K562 (cell line): ENCODE measurements around the gene AFF3. TPM values are rescaled to one million over a fixed set of nuclear protein-coding genes. Genes with fewer than 3 reads are reported as not detected.

Experiments used
- BRCA1 ChIP-seq, 2 experiments: fragments of 450-650 bp in 1 of 2; sonication (generic) in 1 of 2; formaldehyde crosslinking in 1 of 2; IDR thresholded peaks; 2 replicates each; pipeline versions ENCODE4 v1.5.0 to v1.6.1; 2017 to 2020; ENCODE audit warnings: mild to moderate bottlenecking in 1 of 2, missing genetic modification reagents in 1 of 2
- ERF ChIP-seq: fragments of 450-650 bp; formaldehyde crosslinking; IDR thresholded peaks from 2 replicates; pipeline ENCODE4 v1.4.0; 2020; ENCODE audit warnings: mild to moderate bottlenecking, mixed read lengths
- NCOA4 ChIP-seq: fragments of 450-650 bp; IDR thresholded peaks from 2 replicates; pipeline ENCODE4 v1.6.1; 2018; ENCODE audit warnings: mild to moderate bottlenecking; ENCODE audit not compliant: partially characterized antibody
- RAD21 ChIP-seq, 2 experiments: fragments of 250-450 bp in 1 of 2; fragments of 450-650 bp in 1 of 2; sonication (Bioruptor Pico) in 1 of 2; formaldehyde crosslinking in 1 of 2; IDR thresholded peaks in 1 of 2; conservative IDR thresholded peaks in 1 of 2; 2 replicates each; pipeline versions ENCODE4 v1.4.0 to v1.8.0; 2020 to 2022; ENCODE audit warnings: mild to moderate bottlenecking in 2 of 2, moderate library complexity in 1 of 2
- XRCC3 ChIP-seq: fragments of 450-650 bp; IDR thresholded peaks from 2 replicates; pipeline ENCODE4 v1.6.1; 2017; ENCODE audit warnings: mild to moderate bottlenecking, moderate library complexity
- ZNF79 ChIP-seq: fragments of 250-450 bp; sonication (Bioruptor Pico); IDR thresholded peaks from 2 replicates; pipeline ENCODE4 v1.4.0; 2020; ENCODE audit warnings: low read depth, mild to moderate bottlenecking, moderate library complexity
- polyA plus RNA-seq, 8 experiments: library from polyadenylated mRNA; depleted of rRNA in 4 of 8; stranded (reverse) in 5 of 8; unstranded in 3 of 8; fragments of >200 nt; fragmentation: Nextera tagmentation in 2 of 8; fragmentation: Illumina TruSeq in 1 of 8; extraction: Ambion mirVana in 2 of 8; extraction: Trizol in 1 of 8; gene quantifications; 2 replicates each; pipeline versions ENCODE4 v1.2.1 to v1.2.3, GENCODE V29; 2011 to 2014; ENCODE audit warnings: inconsistent platforms in 1 of 8, missing spikeins in 1 of 8
- total RNA-seq, 7 experiments: library from RNA; depleted of rRNA in 6 of 7; stranded (reverse); fragments of >200 nt in 6 of 7; fragmentation: Illumina TruSeq in 2 of 7; extraction: Trizol in 2 of 7; gene quantifications; 2 replicates each; pipeline versions ENCODE4 v1.2.1 to v1.2.3, GENCODE V29; 2011 to 2021; ENCODE audit warnings: low replicate concordance in 1 of 7
- TF ChIP-seq, protein P1 (sequence below): sonication (generic); formaldehyde crosslinking; IDR thresholded peaks from 2 replicates; pipeline ENCODE4 v1.8.1; 2023; ENCODE audit warnings: mild to moderate bottlenecking, missing genetic modification reagents, moderate library complexity
- TF ChIP-seq, protein P2 (sequence below): fragments of 450-650 bp; IDR thresholded peaks from 2 replicates; pipeline ENCODE4 v1.6.1; 2016; ENCODE audit warnings: mild to moderate bottlenecking, moderate library complexity
- TF ChIP-seq, protein P3 (sequence below): sonication (generic); formaldehyde crosslinking; IDR thresholded peaks from 2 replicates; pipeline ENCODE4 v1.9.0; 2022; ENCODE audit warnings: mild to moderate bottlenecking, missing genetic modification reagents
- TF ChIP-seq, protein P4 (sequence below), 2 experiments: fragments of 450-650 bp in 1 of 2; IDR thresholded peaks; 2 replicates each; pipeline ENCODE4 v1.6.1; 2011 to 2017; ENCODE audit warnings: low read depth in 2 of 2, antibody characterized with exemption in 1 of 2, borderline replicate concordance in 1 of 2, low read length in 1 of 2, mild to moderate bottlenecking in 1 of 2, mixed read lengths in 1 of 2; ENCODE audit not compliant: control insufficient read depth in 1 of 2

The AFF3 gene
- total and polyA plus RNA-seq, 9 of the 15 experiments (the other 6 are each of a cell fraction or from before 2014, with no cell fraction given) = 0.02 to 0.11 TPM; not detected in 7

- TF ChIP-seq, protein P1, sequence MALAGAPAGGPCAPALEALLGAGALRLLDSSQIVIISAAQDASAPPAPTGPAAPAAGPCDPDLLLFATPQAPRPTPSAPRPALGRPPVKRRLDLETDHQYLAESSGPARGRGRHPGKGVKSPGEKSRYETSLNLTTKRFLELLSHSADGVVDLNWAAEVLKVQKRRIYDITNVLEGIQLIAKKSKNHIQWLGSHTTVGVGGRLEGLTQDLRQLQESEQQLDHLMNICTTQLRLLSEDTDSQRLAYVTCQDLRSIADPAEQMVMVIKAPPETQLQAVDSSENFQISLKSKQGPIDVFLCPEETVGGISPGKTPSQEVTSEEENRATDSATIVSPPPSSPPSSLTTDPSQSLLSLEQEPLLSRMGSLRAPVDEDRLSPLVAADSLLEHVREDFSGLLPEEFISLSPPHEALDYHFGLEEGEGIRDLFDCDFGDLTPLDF (CRISPR knock-in tag) = no peak
- TF ChIP-seq BRCA1 (IDR thresholded peaks at IDR 0.05) (no peak), BRCA1 (CRISPR knock-in tag; IDR thresholded peaks at IDR 0.05) (no peak), ZNF79 (no peak; the same call in 1 of the 2 replicates), XRCC3 (no peak), RAD21 (CRISPR knock-in tag; conservative IDR thresholded peaks at IDR 0.05 in 1 of 2, IDR thresholded peaks at IDR 0.05 in 1 of 2) (0 out of 4 replicates have a peak, but pooled peaks of 1 of the 2 experiments have one; percentile 13), ERF (CRISPR knock-in tag) (no peak), NCOA4 (no peak)
- TF ChIP-seq, protein P2, sequence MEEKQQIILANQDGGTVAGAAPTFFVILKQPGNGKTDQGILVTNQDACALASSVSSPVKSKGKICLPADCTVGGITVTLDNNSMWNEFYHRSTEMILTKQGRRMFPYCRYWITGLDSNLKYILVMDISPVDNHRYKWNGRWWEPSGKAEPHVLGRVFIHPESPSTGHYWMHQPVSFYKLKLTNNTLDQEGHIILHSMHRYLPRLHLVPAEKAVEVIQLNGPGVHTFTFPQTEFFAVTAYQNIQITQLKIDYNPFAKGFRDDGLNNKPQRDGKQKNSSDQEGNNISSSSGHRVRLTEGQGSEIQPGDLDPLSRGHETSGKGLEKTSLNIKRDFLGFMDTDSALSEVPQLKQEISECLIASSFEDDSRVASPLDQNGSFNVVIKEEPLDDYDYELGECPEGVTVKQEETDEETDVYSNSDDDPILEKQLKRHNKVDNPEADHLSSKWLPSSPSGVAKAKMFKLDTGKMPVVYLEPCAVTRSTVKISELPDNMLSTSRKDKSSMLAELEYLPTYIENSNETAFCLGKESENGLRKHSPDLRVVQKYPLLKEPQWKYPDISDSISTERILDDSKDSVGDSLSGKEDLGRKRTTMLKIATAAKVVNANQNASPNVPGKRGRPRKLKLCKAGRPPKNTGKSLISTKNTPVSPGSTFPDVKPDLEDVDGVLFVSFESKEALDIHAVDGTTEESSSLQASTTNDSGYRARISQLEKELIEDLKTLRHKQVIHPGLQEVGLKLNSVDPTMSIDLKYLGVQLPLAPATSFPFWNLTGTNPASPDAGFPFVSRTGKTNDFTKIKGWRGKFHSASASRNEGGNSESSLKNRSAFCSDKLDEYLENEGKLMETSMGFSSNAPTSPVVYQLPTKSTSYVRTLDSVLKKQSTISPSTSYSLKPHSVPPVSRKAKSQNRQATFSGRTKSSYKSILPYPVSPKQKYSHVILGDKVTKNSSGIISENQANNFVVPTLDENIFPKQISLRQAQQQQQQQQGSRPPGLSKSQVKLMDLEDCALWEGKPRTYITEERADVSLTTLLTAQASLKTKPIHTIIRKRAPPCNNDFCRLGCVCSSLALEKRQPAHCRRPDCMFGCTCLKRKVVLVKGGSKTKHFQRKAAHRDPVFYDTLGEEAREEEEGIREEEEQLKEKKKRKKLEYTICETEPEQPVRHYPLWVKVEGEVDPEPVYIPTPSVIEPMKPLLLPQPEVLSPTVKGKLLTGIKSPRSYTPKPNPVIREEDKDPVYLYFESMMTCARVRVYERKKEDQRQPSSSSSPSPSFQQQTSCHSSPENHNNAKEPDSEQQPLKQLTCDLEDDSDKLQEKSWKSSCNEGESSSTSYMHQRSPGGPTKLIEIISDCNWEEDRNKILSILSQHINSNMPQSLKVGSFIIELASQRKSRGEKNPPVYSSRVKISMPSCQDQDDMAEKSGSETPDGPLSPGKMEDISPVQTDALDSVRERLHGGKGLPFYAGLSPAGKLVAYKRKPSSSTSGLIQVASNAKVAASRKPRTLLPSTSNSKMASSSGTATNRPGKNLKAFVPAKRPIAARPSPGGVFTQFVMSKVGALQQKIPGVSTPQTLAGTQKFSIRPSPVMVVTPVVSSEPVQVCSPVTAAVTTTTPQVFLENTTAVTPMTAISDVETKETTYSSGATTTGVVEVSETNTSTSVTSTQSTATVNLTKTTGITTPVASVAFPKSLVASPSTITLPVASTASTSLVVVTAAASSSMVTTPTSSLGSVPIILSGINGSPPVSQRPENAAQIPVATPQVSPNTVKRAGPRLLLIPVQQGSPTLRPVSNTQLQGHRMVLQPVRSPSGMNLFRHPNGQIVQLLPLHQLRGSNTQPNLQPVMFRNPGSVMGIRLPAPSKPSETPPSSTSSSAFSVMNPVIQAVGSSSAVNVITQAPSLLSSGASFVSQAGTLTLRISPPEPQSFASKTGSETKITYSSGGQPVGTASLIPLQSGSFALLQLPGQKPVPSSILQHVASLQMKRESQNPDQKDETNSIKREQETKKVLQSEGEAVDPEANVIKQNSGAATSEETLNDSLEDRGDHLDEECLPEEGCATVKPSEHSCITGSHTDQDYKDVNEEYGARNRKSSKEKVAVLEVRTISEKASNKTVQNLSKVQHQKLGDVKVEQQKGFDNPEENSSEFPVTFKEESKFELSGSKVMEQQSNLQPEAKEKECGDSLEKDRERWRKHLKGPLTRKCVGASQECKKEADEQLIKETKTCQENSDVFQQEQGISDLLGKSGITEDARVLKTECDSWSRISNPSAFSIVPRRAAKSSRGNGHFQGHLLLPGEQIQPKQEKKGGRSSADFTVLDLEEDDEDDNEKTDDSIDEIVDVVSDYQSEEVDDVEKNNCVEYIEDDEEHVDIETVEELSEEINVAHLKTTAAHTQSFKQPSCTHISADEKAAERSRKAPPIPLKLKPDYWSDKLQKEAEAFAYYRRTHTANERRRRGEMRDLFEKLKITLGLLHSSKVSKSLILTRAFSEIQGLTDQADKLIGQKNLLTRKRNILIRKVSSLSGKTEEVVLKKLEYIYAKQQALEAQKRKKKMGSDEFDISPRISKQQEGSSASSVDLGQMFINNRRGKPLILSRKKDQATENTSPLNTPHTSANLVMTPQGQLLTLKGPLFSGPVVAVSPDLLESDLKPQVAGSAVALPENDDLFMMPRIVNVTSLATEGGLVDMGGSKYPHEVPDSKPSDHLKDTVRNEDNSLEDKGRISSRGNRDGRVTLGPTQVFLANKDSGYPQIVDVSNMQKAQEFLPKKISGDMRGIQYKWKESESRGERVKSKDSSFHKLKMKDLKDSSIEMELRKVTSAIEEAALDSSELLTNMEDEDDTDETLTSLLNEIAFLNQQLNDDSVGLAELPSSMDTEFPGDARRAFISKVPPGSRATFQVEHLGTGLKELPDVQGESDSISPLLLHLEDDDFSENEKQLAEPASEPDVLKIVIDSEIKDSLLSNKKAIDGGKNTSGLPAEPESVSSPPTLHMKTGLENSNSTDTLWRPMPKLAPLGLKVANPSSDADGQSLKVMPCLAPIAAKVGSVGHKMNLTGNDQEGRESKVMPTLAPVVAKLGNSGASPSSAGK = peak; percentile 77
- TF ChIP-seq, protein P3, sequence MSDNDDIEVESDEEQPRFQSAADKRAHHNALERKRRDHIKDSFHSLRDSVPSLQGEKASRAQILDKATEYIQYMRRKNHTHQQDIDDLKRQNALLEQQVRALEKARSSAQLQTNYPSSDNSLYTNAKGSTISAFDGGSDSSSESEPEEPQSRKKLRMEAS (CRISPR knock-in tag) = peak; percentile 62
- TF ChIP-seq, protein P4, sequence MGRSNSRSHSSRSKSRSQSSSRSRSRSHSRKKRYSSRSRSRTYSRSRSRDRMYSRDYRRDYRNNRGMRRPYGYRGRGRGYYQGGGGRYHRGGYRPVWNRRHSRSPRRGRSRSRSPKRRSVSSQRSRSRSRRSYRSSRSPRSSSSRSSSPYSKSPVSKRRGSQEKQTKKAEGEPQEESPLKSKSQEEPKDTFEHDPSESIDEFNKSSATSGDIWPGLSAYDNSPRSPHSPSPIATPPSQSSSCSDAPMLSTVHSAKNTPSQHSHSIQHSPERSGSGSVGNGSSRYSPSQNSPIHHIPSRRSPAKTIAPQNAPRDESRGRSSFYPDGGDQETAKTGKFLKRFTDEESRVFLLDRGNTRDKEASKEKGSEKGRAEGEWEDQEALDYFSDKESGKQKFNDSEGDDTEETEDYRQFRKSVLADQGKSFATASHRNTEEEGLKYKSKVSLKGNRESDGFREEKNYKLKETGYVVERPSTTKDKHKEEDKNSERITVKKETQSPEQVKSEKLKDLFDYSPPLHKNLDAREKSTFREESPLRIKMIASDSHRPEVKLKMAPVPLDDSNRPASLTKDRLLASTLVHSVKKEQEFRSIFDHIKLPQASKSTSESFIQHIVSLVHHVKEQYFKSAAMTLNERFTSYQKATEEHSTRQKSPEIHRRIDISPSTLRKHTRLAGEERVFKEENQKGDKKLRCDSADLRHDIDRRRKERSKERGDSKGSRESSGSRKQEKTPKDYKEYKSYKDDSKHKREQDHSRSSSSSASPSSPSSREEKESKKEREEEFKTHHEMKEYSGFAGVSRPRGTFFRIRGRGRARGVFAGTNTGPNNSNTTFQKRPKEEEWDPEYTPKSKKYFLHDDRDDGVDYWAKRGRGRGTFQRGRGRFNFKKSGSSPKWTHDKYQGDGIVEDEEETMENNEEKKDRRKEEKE (IDR thresholded peaks at IDR 0.05; ENCODE audit: borderline replicate concordance in 1 of 2, control insufficient read depth in 1 of 2, low read depth in 2 of 2, low read length in 1 of 2) = no peak
These were observed 532.5 kb downstream of the AFF3 start (continued) for GRCh38 chr2:99609851-99610381.
